Tibial nerve (tissue), 3 donors: ENCODE measurements around the gene P2RY1.

Experiments used
- POLR2A ChIP-seq, 2 donors: fragments of 450-650 bp; IDR thresholded peaks; one replicate each; pipeline ENCODE4 v1.6.1; 2017; ENCODE audit warnings: antibody characterized with exemption in 2 of 2, mild to moderate bottlenecking in 2 of 2, moderate library complexity in 2 of 2
- TF ChIP-seq, protein P1 (sequence below), 5 experiments: fragments of 200-600 bp in 3 of 5; fragments of 450-650 bp in 2 of 5; sonication (generic) in 3 of 5; IDR thresholded peaks; one replicate each; pipeline ENCODE4 v1.5.1; 2016 to 2019; ENCODE audit warnings: antibody characterized with exemption in 5 of 5, mild to moderate bottlenecking in 3 of 5, moderate library complexity in 2 of 5

DNA sequence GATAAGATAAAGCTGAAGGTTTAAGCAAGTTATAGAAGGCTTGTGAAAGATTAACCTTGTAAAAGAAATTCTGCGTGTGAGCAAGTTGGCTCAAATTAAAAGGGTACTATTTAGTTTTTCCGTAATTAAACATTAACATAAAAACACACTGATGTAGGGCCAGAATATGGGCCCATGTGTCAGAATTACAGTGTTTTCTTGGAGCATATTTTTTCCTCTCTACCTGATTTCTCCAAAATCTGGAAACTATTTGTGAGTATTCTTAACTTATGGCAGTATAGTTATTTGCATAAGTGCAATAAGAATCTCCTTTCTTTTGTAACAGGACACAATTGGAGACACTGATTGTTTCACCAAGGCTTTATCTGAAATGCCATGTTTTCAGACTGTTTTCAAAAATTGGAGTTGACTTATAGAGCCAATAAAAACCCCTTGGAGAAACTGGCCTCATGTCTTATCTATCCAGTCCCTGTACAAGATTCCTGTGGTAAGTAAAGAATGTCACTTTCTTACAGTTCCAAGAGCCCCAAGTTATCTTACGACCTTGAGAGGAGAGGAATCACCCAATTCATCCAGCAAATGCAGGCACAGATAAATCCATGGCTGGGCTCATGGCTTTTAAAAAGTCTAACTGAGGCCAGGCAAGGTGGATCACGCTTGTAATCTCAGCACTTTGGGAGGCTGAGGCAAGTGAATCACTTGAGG lies 47.8 kb upstream of the P2RY1 start:
- TF ChIP-seq, protein P1, sequence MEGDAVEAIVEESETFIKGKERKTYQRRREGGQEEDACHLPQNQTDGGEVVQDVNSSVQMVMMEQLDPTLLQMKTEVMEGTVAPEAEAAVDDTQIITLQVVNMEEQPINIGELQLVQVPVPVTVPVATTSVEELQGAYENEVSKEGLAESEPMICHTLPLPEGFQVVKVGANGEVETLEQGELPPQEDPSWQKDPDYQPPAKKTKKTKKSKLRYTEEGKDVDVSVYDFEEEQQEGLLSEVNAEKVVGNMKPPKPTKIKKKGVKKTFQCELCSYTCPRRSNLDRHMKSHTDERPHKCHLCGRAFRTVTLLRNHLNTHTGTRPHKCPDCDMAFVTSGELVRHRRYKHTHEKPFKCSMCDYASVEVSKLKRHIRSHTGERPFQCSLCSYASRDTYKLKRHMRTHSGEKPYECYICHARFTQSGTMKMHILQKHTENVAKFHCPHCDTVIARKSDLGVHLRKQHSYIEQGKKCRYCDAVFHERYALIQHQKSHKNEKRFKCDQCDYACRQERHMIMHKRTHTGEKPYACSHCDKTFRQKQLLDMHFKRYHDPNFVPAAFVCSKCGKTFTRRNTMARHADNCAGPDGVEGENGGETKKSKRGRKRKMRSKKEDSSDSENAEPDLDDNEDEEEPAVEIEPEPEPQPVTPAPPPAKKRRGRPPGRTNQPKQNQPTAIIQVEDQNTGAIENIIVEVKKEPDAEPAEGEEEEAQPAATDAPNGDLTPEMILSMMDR (IDR thresholded peaks at IDR 0.05): no peak
- TF ChIP-seq POLR2A (IDR thresholded peaks at IDR 0.05): no peak
